Measurements from ENCODE around the gene GTF2H4.

DNA sequence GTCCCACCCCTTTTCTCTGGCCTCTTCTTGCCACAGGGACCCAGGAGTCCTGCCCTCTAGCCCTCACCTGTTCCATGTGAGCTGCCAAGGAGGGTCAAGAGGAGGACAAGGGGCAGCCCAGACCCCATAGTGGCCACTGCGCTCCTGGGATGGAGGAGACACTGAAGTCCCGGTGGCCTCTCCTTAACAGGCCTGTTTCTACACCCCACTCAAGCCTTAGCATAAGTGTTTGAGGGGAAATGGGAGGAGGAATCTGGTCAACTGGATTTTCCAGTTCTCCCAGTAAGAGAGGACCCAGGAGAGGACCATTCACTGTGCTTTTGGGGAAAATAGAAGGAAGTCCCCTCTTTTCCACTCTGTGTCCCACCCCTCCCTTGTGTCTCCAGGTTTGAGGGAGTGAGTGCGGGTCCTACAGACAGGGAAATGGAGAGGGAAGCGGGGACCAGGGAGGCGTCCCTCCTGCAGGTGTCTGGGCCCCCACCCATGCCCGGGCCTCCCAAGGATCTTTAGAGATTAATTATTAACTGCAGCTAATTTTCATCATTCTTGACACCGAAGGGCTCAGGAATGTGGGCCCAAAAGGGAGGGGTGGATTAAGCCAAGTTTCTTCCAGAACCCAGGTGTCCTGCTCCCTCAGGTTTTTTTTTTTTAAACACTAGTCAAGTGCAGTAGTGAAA, 24.1 kb downstream of the GTF2H4 start, which contains the start of gene SFTA2:
- TF ChIP-seq POLR2A (IDR thresholded peaks at IDR 0.05) (no peak), CTCF (IDR thresholded peaks at IDR 0.05) (no peak), EP300 (IDR thresholded peaks at IDR 0.05) (no peak), POLR2AphosphoS5 (IDR thresholded peaks at IDR 0.05) (no peak)
